Stimulated activated effector memory CD8-positive, alpha-beta T cell treated with anti-CD3 and anti-CD28 coated beads, Interleukin-12 subunit alpha, Interleukin-12 subunit beta, amount 100 ng/mL, for 72 hours (primary cell): ENCODE results near the gene PRR7.
"Not testable (repeated sequence)": the region's sequence is repeated elsewhere in the genome, so short reads cannot be mapped to it uniquely, and the experiment has no call there.

Experiments
- ATAC-seq: fragments of 150-1000 bp; cut with Tn5 transposase; 2 replicates; pipeline ENCODE4 v1.10.0; 2021
- DNase-seq, 2 donors: peaks; one replicate each; pipeline ENCODE4 v3.0.0; 2021 to 2022; ENCODE audit warnings: low spot score in 2 of 2
- H3K27ac Mint-ChIP-seq: one replicate; pipeline ENCODE4 v1.8.0; 2022; ENCODE audit warnings: mild to moderate bottlenecking, mixed read lengths
- H3K36me3 Mint-ChIP-seq: one replicate; pipeline ENCODE4 v1.8.0; 2022; ENCODE audit warnings: mild to moderate bottlenecking, mixed read lengths
- H3K4me1 Mint-ChIP-seq: one replicate; pipeline ENCODE4 v1.8.0; 2022; ENCODE audit warnings: mixed read lengths
- H3K4me3 Mint-ChIP-seq: one replicate; pipeline ENCODE4 v1.8.0; 2022; ENCODE audit warnings: mild to moderate bottlenecking, mixed read lengths
- H3K9me3 Mint-ChIP-seq: one replicate; pipeline ENCODE4 v1.8.0; 2022; ENCODE audit warnings: mixed read lengths

PRR7 gene

DNA sequence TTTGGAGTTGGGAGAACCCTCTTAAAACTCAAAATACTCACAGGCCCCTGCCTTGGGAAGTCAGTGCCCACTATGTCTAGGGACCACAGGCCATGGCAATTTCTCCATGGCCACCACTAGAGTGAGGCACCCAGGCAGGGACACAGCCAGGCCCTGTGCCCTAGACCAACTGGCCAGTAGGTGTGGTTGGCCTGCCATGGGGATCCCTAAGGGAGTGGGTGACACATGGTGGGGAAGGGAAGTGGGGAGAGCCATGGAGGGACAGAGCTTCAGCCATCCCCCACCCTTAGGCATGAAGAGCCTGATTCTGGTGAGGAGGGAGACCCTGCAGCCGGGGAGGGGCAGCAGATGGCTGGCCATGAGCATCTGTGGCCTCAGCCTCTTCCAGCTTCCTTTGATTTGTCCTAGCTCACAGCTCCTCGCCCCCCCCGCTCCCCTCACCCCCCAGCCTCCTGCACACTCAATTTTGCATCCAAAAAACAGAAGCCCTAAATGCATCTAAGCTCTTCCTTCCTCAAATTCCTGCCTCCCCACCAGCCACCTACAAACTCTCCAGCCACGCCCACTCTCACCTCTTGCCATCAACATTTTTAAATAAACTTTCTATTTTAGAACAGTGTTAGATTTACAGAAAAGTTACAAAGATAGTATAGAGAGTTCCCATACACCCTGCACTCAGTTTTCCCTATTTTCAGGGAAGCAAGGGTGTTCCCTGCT is 28.4 kb downstream of the PRR7 start:
- H3K27ac Mint-ChIP-seq: peak overlapping the region; percentile 93
- ATAC-seq: no peak
- no peak for DNase-seq
- no peaks in the 10 kb centered on the region for H3K9me3 Mint-ChIP-seq
- peaks cover 75% of the 10 kb centered on the region for H3K4me1 Mint-ChIP-seq
- peaks cover 25% of the 10 kb centered on the region for H3K36me3 Mint-ChIP-seq
- peak overlapping the region; percentile 79 for H3K4me3 Mint-ChIP-seq

- H3K36me3 Mint-ChIP-seq: peaks cover 25% of the 10 kb centered on the region
- DNase-seq (no peak), ATAC-seq (no peak)
- H3K4me3 Mint-ChIP-seq: peak overlapping the region; percentile 79
- H3K9me3 Mint-ChIP-seq: no peaks in the 10 kb centered on the region
- peaks cover 69% of the 10 kb centered on the region for H3K4me1 Mint-ChIP-seq
- peak overlapping the region; percentile 69 for H3K27ac Mint-ChIP-seq
Measured at GRCh38 chr5:177475563-177476427, 29.2 kb downstream of the PRR7 start.

GRCh38 chr5:177476531-177477233 is 30.1 kb downstream of the PRR7 start:
- peaks cover 19% of the 10 kb centered on the region for H3K36me3 Mint-ChIP-seq
- H3K9me3 Mint-ChIP-seq: no peaks in the 10 kb centered on the region
- ATAC-seq: no peak
- DNase-seq: no peak
- H3K4me3 Mint-ChIP-seq: peak overlapping the region; percentile 21
- peak overlapping the region; percentile 69 for H3K27ac Mint-ChIP-seq
- H3K4me1 Mint-ChIP-seq: peaks cover 60% of the 10 kb centered on the region

DNA sequence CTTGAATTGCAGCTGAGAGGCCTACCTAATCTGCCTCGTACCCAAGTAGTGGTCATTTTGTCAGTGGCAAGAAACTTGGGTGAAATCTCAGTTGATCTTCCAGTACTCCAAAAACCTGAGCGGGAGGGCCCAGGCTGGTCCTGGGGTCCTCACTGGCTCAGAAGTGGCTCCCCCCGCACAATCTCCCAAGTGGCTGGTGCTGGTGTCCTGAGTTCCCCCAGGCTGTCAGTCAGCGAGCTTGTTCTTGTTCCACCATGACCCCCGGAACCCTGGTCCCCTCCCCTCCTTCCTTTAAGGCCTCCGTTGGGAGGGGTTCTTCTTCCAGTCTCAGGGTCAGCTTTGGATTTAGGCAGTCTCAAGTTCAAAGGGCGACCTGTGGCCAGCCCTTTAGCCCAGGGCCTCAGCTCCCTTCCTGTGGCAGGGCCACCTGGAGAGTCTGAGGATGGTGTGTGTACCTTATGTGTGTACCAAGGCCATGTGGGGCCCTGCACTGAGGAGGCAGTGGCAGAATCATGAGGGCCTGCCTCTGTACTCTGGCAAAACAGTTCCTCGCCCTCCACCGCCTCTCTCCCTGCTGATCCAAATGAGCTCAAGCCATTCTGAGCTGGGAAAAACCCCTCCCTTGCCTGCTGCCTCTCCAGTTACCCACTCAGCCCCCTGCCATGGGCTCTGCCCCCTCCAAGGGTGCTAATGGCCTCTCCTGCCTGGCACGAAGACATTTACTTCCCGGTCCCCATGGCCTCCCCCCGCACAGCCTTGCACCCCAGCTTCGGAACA is 31.3 kb downstream of the PRR7 start:
- H3K36me3 Mint-ChIP-seq: peaks cover 23% of the 10 kb centered on the region
- H3K4me1 Mint-ChIP-seq: peaks cover 53% of the 10 kb centered on the region
- no peak overlapping the region for H3K4me3 Mint-ChIP-seq
- no peaks in the 10 kb centered on the region for H3K9me3 Mint-ChIP-seq
- ATAC-seq (no peak), DNase-seq (no peak)
- H3K27ac Mint-ChIP-seq: peak overlapping the region; percentile 98

- H3K36me3 Mint-ChIP-seq: peaks cover 27% of the 10 kb centered on the region
- peak in 1 of 2 donors; percentile 66 for DNase-seq
- peak overlapping the region; percentile 98 for H3K27ac Mint-ChIP-seq
- H3K9me3 Mint-ChIP-seq: no peaks in the 10 kb centered on the region
- peak; percentile 75 for ATAC-seq
- H3K4me3 Mint-ChIP-seq: peak overlapping the region; percentile 42
- peaks cover 49% of the 10 kb centered on the region for H3K4me1 Mint-ChIP-seq
Measured at GRCh38 chr5:177478711-177479646, 32.4 kb downstream of the PRR7 start.

DNA sequence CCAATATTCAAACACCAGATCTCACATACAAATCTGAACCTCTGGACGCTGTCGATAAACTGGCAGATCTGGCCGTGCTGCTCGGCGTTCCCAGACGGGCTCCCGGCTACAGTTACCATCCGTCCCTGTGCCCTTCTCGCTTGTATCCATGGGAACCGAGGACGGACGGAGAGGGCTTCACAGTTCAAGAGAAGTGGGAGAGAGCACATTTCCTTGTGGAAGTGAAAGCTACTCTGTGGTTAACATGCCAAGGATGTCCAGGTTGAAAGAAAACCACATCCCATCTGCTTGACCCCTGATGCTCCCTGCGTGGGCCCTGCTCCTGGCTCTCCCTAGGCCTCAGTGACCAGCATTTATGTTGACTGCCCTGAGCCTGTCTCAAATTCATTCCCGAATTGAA is 33.2 kb downstream of the PRR7 start:
- peak overlapping the region; percentile 98 for H3K27ac Mint-ChIP-seq
- H3K9me3 Mint-ChIP-seq: no peaks in the 10 kb centered on the region
- H3K4me3 Mint-ChIP-seq: no peak overlapping the region
- ATAC-seq (no peak), DNase-seq (no peak)
- peaks cover 29% of the 10 kb centered on the region for H3K36me3 Mint-ChIP-seq
- peaks cover 48% of the 10 kb centered on the region for H3K4me1 Mint-ChIP-seq

- H3K9me3 Mint-ChIP-seq: no peaks in the 10 kb centered on the region
- H3K36me3 Mint-ChIP-seq: peaks cover 53% of the 10 kb centered on the region
- ATAC-seq (no peak), DNase-seq (no peak)
- no peak overlapping the region for H3K27ac Mint-ChIP-seq
- H3K4me3 Mint-ChIP-seq: no peak overlapping the region
- H3K4me1 Mint-ChIP-seq: peaks cover 34% of the 10 kb centered on the region
Measured at GRCh38 chr5:177482359-177482795, 35.8 kb downstream of the PRR7 start.

DNA sequence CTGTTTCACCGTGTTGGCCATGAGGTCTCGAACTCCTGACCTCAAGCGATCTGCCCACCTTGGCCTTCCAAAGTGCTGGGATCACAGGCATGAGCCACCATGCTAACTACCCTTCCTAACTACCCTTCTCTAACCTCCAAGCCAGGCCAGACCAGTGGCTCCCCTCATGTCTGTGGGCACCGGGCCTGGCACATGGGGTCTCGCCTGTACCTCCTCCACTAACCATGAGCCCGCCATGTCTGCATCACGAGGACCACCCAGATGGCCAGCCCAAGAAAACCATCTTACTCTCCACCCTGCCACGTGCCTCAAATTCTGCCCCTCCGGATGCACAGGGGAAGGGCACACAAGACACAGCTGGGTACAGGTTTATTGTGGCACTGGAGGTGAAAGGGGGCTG is 36.4 kb downstream of the PRR7 start:
- DNase-seq (no peak), ATAC-seq (no peak)
- H3K4me1 Mint-ChIP-seq: peaks cover 29% of the 10 kb centered on the region
- no peak overlapping the region for H3K4me3 Mint-ChIP-seq
- H3K27ac Mint-ChIP-seq: no peak overlapping the region
- no peaks in the 10 kb centered on the region for H3K9me3 Mint-ChIP-seq
- H3K36me3 Mint-ChIP-seq: peaks cover 60% of the 10 kb centered on the region

DNA sequence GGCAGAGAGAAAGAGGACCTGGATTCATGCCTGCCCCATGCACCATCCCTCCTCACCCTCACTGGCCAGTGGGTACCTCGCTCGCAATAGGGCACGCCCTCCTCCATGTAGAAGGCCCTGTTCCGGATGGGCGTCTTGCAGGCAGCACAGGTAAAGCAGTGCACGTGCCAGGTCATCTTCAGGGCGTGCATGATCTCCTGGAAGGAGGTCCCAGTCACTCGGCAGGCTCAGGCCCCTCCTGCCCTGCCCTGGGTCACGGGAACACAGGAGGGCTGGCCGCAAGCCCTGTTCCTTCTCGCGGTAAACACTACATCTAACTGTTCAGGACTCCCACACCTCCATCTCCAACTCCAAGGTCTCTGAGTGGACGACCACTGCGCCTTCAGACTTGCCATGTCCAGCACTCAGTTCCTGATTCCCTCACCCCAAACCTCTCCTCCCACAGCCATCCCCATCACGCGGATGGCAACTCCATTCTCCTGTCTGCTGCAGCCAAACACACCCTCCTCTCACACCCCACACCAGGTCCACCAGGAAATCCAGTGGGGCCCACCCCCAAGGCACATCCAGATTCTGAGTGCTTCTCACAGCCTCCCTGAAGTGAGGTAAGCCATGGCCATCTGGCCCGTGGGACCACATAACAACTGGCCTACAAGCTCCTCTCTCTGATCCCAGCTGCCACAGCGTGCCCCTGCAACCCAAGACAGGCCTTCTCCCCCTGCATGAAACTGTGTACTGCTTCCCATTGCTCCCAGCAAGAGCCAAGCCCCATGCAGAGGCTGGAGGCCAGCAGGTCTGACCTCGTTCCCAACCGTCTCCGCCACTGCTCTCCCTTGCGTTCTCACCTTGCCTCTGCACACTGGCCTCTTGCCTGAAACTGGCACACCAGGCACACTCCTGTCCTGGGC is 37.6 kb downstream of the PRR7 start:
- H3K9me3 Mint-ChIP-seq: no peaks in the 10 kb centered on the region
- H3K36me3 Mint-ChIP-seq: peaks cover 62% of the 10 kb centered on the region
- DNase-seq: no peak
- peaks cover 20% of the 10 kb centered on the region for H3K4me1 Mint-ChIP-seq
- no peak overlapping the region for H3K4me3 Mint-ChIP-seq
- H3K27ac Mint-ChIP-seq: peak overlapping the region; percentile 79
- peak; percentile 3 for ATAC-seq

- Mint-ChIP-seq H3K27ac (peak overlapping the region; percentile 79), H3K36me3 (peaks cover 57% of the 10 kb centered on the region), H3K4me3 (no peak overlapping the region), H3K9me3 (no peaks in the 10 kb centered on the region), H3K4me1 (peaks cover 15% of the 10 kb centered on the region)
- ATAC-seq (no peak), DNase-seq (no peak)
Measured at GRCh38 chr5:177484902-177485549, 38.4 kb downstream of the PRR7 start.

- ATAC-seq, H3K27ac Mint-ChIP-seq, H3K9me3 Mint-ChIP-seq, DNase-seq, H3K4me3 Mint-ChIP-seq: not testable (repeated sequence)
- peaks cover 64% of the 10 kb centered on the region for H3K36me3 Mint-ChIP-seq
- H3K4me1 Mint-ChIP-seq: peaks cover 19% of the 10 kb centered on the region
Measured at GRCh38 chr5:177485753-177486152, 39.1 kb downstream of the PRR7 start.

- Mint-ChIP-seq H3K9me3 (no peaks in the 10 kb centered on the region), H3K4me1 (peaks cover 19% of the 10 kb centered on the region), H3K4me3 (no peak overlapping the region), H3K27ac (no peak overlapping the region), H3K36me3 (peaks cover 69% of the 10 kb centered on the region)
- no peak for ATAC-seq
- DNase-seq: no peak
Measured at GRCh38 chr5:177486256-177486655, 39.6 kb downstream of the PRR7 start.

DNA sequence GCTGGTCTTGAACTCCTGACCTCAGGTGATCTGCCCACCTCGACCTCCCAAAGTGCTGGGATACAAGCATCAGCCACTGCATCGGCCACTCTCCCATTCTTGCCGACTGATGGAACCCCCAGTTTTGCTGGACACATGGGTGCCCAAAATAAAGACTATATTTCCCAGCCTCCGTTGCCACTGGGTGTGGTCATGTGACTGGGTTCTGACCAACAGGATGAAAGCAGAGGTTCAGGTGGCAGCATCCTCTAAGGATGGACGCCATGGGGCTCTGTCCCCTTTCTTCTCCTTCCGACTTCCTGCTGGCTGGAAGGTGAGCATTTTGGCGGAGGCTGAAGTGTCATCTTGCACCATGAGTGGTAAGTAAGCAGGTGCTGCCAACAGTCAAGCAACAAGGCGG is 40.5 kb downstream of the PRR7 start:
- Mint-ChIP-seq H3K4me1 (peaks cover 19% of the 10 kb centered on the region), H3K36me3 (peaks cover 72% of the 10 kb centered on the region), H3K4me3 (no peak overlapping the region), H3K27ac (no peak overlapping the region), H3K9me3 (no peaks in the 10 kb centered on the region)
- DNase-seq (no peak), ATAC-seq (no peak)
